HG02885 (cell line): ENCODE measurements around the gene SLIT3.
"Not testable (repeated sequence)": the region's sequence is repeated elsewhere in the genome, so short reads cannot be mapped to it uniquely, and the experiment has no call there.

Experiments used
- ATAC-seq: cut with Tn5 transposase; IDR thresholded peaks from one replicate; pipeline ENCODE4 v1.9.1; 2021; ENCODE audit warnings: mild to moderate bottlenecking; ENCODE audit not compliant: unreplicated experiment, poor library complexity

SLIT3 gene

GRCh38 chr5:168746126-168746892, 554.6 kb downstream of the SLIT3 start:
- ATAC-seq = not testable (repeated sequence)

- no peak for ATAC-seq
Observed at GRCh38 chr5:168743617-168744016, 557.3 kb downstream of the SLIT3 start.

- ATAC-seq = not testable (repeated sequence)
Observed at GRCh38 chr5:168742311-168742710, 558.6 kb downstream of the SLIT3 start.

GRCh38 chr5:168740811-168741213, 560.1 kb downstream of the SLIT3 start:
- ATAC-seq = no peak

- ATAC-seq = no peak
Observed at GRCh38 chr5:168740092-168740800, 560.7 kb downstream of the SLIT3 start.

- ATAC-seq = no peak
Observed at GRCh38 chr5:168737066-168737465, 563.9 kb downstream of the SLIT3 start.

- no peak for ATAC-seq
Observed at GRCh38 chr5:168736281-168736831, 564.6 kb downstream of the SLIT3 start.

GRCh38 chr5:168734620-168735300, 566.2 kb downstream of the SLIT3 start:
- peak; percentile 93 for ATAC-seq

- ATAC-seq = peak; percentile 6
Observed at GRCh38 chr5:168734119-168734518, 566.8 kb downstream of the SLIT3 start.

GRCh38 chr5:168728546-168729211, 572.3 kb downstream of the SLIT3 start:
- no peak for ATAC-seq

- ATAC-seq = no peak
Observed at GRCh38 chr5:168727547-168727946, 573.4 kb downstream of the SLIT3 start.

- ATAC-seq = no peak
Observed at GRCh38 chr5:168726342-168726741, 574.6 kb downstream of the SLIT3 start.

GRCh38 chr5:168724227-168724626, 576.7 kb downstream of the SLIT3 start:
- no peak for ATAC-seq

- no peak for ATAC-seq
Observed at GRCh38 chr5:168723037-168723436, 577.9 kb downstream of the SLIT3 start.

GRCh38 chr5:168721966-168722365, 579.0 kb downstream of the SLIT3 start:
- ATAC-seq = no peak

GRCh38 chr5:168721002-168721753, 579.8 kb downstream of the SLIT3 start:
- ATAC-seq = no peak

- ATAC-seq = no peak
Observed at GRCh38 chr5:168720575-168720974, 580.4 kb downstream of the SLIT3 start.

- no peak for ATAC-seq
Observed at GRCh38 chr5:168714046-168714445, 586.9 kb downstream of the SLIT3 start.

GRCh38 chr5:168713051-168713450, 587.9 kb downstream of the SLIT3 start:
- no peak for ATAC-seq
